ENCODE data around the gene DLST.

DNA sequence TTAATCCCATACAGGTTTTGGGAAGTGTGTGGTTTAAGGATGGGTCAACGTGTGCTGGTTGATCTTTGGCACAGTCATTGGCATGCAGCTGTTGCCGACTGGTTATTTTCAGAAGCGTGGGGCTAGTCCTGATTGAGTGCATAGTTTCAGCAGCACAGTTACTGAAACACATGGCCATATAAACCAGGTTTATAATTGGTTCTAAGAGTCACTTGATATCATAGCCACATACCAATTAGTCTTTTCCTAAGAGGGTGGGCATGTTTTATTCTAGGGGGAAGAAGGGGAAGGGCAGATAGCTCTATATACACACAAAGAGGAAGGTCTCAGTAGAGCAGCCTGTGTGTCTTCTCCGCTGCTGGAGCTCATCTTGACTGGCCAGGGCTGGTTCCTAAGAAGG, 52.3 kb downstream of the DLST start:
- TF ChIP-seq, protein P1, sequence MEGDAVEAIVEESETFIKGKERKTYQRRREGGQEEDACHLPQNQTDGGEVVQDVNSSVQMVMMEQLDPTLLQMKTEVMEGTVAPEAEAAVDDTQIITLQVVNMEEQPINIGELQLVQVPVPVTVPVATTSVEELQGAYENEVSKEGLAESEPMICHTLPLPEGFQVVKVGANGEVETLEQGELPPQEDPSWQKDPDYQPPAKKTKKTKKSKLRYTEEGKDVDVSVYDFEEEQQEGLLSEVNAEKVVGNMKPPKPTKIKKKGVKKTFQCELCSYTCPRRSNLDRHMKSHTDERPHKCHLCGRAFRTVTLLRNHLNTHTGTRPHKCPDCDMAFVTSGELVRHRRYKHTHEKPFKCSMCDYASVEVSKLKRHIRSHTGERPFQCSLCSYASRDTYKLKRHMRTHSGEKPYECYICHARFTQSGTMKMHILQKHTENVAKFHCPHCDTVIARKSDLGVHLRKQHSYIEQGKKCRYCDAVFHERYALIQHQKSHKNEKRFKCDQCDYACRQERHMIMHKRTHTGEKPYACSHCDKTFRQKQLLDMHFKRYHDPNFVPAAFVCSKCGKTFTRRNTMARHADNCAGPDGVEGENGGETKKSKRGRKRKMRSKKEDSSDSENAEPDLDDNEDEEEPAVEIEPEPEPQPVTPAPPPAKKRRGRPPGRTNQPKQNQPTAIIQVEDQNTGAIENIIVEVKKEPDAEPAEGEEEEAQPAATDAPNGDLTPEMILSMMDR (IDR thresholded peaks at IDR 0.05): no peak
- no peak for TF ChIP-seq POLR2AphosphoS5 (IDR thresholded peaks at IDR 0.05)
- TF ChIP-seq POLR2A (IDR thresholded peaks at IDR 0.05): no peak
- TF ChIP-seq EP300 (IDR thresholded peaks at IDR 0.05): no peak

All from sigmoid colon (tissue), 4 donors.